Smooth muscle cell (in vitro differentiated cells): ENCODE measurements around the gene GALM. TPM values are rescaled to one million over a fixed set of nuclear protein-coding genes. Genes with fewer than 3 reads are reported as not detected.

ENCODE experiments used
- DNase-seq: peaks from one replicate; lab custom pipeline; 2025; ENCODE audit not compliant: unreplicated experiment; lab: John Stamatoyannopoulos, UW
- H2AFZ ChIP-seq: fragments of 200-600 bp; sonication (generic); 2 replicates; pipeline ENCODE4 v1.6.0; 2016; ENCODE audit warnings: antibody characterized with exemption, low read depth, mild to moderate bottlenecking
- H3F3A ChIP-seq: fragments of 200-600 bp; sonication (generic); 2 replicates; pipeline ENCODE4 v1.6.0; 2017; ENCODE audit warnings: antibody characterized with exemption, low read depth
- H3K27ac ChIP-seq: fragments of 200-600 bp; sonication (generic); 2 replicates; pipeline ENCODE4 v1.5.1; 2016; ENCODE audit warnings: low read depth, mild to moderate bottlenecking
- H3K27me3 ChIP-seq: fragments of 200-600 bp; sonication (generic); 2 replicates; pipeline ENCODE4 v1.6.1; 2016; ENCODE audit warnings: low read depth, mild to moderate bottlenecking
- H3K36me3 ChIP-seq: fragments of 200-600 bp; sonication (generic); 2 replicates; pipeline ENCODE4 v1.5.1; 2016; ENCODE audit warnings: low read depth
- H3K4me1 ChIP-seq: fragments of 200-600 bp; sonication (generic); 2 replicates; pipeline ENCODE4 v1.5.1; 2016; ENCODE audit warnings: low read depth
- H3K4me2 ChIP-seq: fragments of 200-600 bp; sonication (generic); 2 replicates; pipeline ENCODE4 v1.6.0; 2016; ENCODE audit warnings: mild to moderate bottlenecking
- H3K4me3 ChIP-seq: fragments of 200-600 bp; sonication (generic); 2 replicates; pipeline ENCODE4 v1.5.1; 2016; ENCODE audit warnings: mild to moderate bottlenecking
- H3K79me2 ChIP-seq: fragments of 200-600 bp; sonication (generic); 2 replicates; pipeline ENCODE4 v1.6.0; 2016; ENCODE audit warnings: low read depth, mild to moderate bottlenecking
- H3K9ac ChIP-seq: fragments of 200-600 bp; sonication (generic); 2 replicates; pipeline ENCODE4 v1.6.0; 2016; ENCODE audit warnings: low read depth
- H3K9me3 ChIP-seq: fragments of 200-600 bp; sonication (generic); replicated peaks from 2 replicates; pipeline ENCODE4 v1.5.1; 2016; ENCODE audit warnings: low read depth
- H4K20me1 ChIP-seq: fragments of 200-600 bp; sonication (generic); 2 replicates; pipeline ENCODE4 v1.6.0; 2016; ENCODE audit warnings: low read depth
- CTCF ChIP-seq: fragments of 200-600 bp; sonication (generic); IDR thresholded peaks from 2 replicates; pipeline ENCODE4 v1.5.1; 2017; ENCODE audit warnings: borderline replicate concordance, mild to moderate bottlenecking, antibody characterized with exemption; ENCODE audit not compliant: insufficient read depth, poor library complexity, severe bottlenecking
- WGBS: methylation state at CpG from one replicate; pipeline ENCODE4 v1.1.7; 2016; ENCODE audit warnings: low lambda C conversion rate; 5-methylcytosine and 5-hydroxymethylcytosine counted together
- polyA plus RNA-seq: library from polyadenylated mRNA; unstranded; fragments of >200 nt; fragmentation: Nextera tagmentation; extraction: Ambion mirVana; gene quantifications from 2 replicates; pipeline ENCODE4 v1.2.1, GENCODE V29; 2016
- total RNA-seq: library from RNA; depleted of rRNA; stranded (reverse); fragments of >200 nt; gene quantifications from 2 replicates; pipeline ENCODE4 v1.2.3, GENCODE V29; 2014

Gene GALM
- total and polyA plus RNA-seq, 2 experiments from 2014 or later, result 13.1 to 18.9 TPM

GRCh38 chr2:38763728-38764127 lies 97.8 kb downstream of the GALM start:
- Histone ChIP-seq H3K27me3 (no peaks in the 10 kb centered on the region), H3F3A (no peaks in the 10 kb centered on the region), H3K4me1 (no peaks in the 10 kb centered on the region), H3K79me2 (no peaks in the 10 kb centered on the region), H3K9me3 (no peaks in the 10 kb centered on the region), H3K4me2 (no peak overlapping the region), H3K27ac (no peak overlapping the region), H2AFZ (no peak overlapping the region), H3K9ac (no peak overlapping the region), H4K20me1 (no peaks in the 10 kb centered on the region), H3K4me3 (no peak overlapping the region), H3K36me3 (no peaks in the 10 kb centered on the region)
- DNase-seq, result no peak
- WGBS, result 96% methylated on average over 4 of the region's 4 CpGs
- TF ChIP-seq CTCF, result no peak

DNA sequence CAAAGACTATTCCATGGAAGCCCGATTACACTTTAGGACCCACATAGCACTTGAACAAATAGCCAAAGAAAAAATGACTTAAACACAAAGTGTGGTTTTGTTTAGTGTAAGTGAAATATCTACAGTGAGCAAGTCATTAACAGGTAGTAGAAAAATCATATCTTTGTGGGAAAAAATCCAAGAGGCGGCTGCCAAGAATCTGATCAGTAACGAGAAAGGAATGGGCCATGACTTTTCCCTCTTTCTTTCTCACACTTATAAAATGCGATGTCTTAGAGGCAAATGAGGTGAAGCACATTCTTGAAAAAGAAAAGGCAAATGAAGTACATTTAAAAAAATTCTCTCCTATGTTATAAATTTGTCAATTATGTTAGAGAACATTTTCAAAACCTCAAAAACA lies 99.2 kb downstream of the GALM start:
- H3F3A ChIP-seq, result no peaks in the 10 kb centered on the region
- no peak overlapping the region for H3K9ac ChIP-seq
- 87% methylated on average over 4 of the region's 4 CpGs for WGBS
- H3K4me1 ChIP-seq, result no peaks in the 10 kb centered on the region
- no peak overlapping the region for H3K4me3 ChIP-seq
- no peaks in the 10 kb centered on the region for H3K79me2 ChIP-seq
- H3K4me2 ChIP-seq, result no peak overlapping the region
- H4K20me1 ChIP-seq, result no peaks in the 10 kb centered on the region
- TF ChIP-seq CTCF, result no peak
- no peak overlapping the region for H2AFZ ChIP-seq
- H3K27me3 ChIP-seq, result no peaks in the 10 kb centered on the region
- no peak for DNase-seq
- no peaks in the 10 kb centered on the region for H3K36me3 ChIP-seq
- no peaks in the 10 kb centered on the region for H3K9me3 ChIP-seq
- no peak overlapping the region for H3K27ac ChIP-seq

DNA sequence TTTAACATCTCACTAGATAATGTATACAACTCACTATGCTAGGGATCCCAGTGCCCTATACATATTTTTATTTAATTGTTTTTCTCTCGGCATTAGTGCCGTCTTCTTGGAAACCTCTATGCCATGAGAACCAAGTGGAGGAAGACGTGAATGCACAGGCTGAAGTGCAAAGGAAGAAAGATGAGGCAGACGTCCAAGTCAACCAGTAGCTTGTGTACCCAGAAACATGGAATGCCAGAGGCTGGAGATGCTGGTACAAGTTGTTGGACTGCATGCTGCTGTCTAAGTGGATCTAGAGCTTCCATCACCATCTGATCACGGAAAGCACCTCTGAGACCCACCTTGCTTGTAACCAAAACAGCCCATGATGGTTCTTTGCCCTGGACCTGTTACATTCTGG lies 99.6 kb downstream of the GALM start:
- H3K9ac ChIP-seq, result no peak overlapping the region
- H3K9me3 ChIP-seq, result no peaks in the 10 kb centered on the region
- no peaks in the 10 kb centered on the region for H3K79me2 ChIP-seq
- 89% methylated on average over 5 of the region's 5 CpGs for WGBS
- no peaks in the 10 kb centered on the region for H3K36me3 ChIP-seq
- no peaks in the 10 kb centered on the region for H4K20me1 ChIP-seq
- DNase-seq, result no peak
- H3F3A ChIP-seq, result no peaks in the 10 kb centered on the region
- no peaks in the 10 kb centered on the region for H3K27me3 ChIP-seq
- no peaks in the 10 kb centered on the region for H3K4me1 ChIP-seq
- TF ChIP-seq CTCF, result no peak
- H2AFZ ChIP-seq, result no peak overlapping the region
- no peak overlapping the region for H3K4me2 ChIP-seq
- no peak overlapping the region for H3K27ac ChIP-seq
- no peak overlapping the region for H3K4me3 ChIP-seq

GRCh38 chr2:38771632-38772031 lies 105.7 kb downstream of the GALM start:
- no peaks in the 10 kb centered on the region for H3K9me3 ChIP-seq
- H3K27ac ChIP-seq, result no peak overlapping the region
- no peak overlapping the region for H3K4me3 ChIP-seq
- 66% methylated on average over 5 of the region's 5 CpGs for WGBS
- H3K4me1 ChIP-seq, result no peaks in the 10 kb centered on the region
- no peaks in the 10 kb centered on the region for H3F3A ChIP-seq
- TF ChIP-seq CTCF, result no peak
- no peaks in the 10 kb centered on the region for H3K79me2 ChIP-seq
- no peak for DNase-seq
- no peaks in the 10 kb centered on the region for H3K36me3 ChIP-seq
- H4K20me1 ChIP-seq, result no peaks in the 10 kb centered on the region
- H3K9ac ChIP-seq, result no peak overlapping the region
- no peak overlapping the region for H2AFZ ChIP-seq
- H3K27me3 ChIP-seq, result no peaks in the 10 kb centered on the region
- no peak overlapping the region for H3K4me2 ChIP-seq
